GM23248 (cell line): Measurements from ENCODE around the gene FMNL3.

Experiments used
- EZH2 ChIP-seq: fragments of 200-600 bp; sonication (generic); IDR thresholded peaks from 2 replicates; pipeline ENCODE4 v1.6.1; 2018; ENCODE audit warnings: antibody characterized with exemption, mild to moderate bottlenecking; ENCODE audit not compliant: insufficient read depth, poor library complexity, severe bottlenecking
- EZH2phosphoT487 ChIP-seq: fragments of 200-600 bp; sonication (generic); IDR thresholded peaks from 2 replicates; pipeline ENCODE4 v1.6.1; 2018; ENCODE audit warnings: antibody characterized with exemption, moderate library complexity, mild to moderate bottlenecking, low read depth; ENCODE audit not compliant: insufficient read depth

DNA sequence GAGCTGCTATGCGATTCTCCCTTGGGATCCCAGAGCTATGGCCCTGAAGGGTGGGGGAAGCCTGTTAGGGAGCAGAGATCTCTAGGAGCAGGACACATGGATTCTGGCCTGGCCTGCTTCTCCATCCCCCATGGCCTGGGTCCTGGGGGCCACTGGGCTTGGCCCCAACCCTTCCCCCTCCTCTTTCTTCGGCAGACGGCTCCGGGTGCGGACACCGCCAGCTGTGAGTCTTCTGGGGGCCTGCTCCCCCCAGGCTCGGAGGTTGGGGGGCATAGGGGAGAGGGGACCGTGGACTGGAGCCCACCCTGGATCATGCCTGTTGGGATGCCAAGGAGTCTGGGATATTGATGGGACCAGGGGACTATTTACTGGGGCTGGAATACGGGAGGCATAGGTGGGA is 74.8 kb downstream of the FMNL3 start:
- TF ChIP-seq EZH2 (no peak), EZH2phosphoT487 (no peak)
